Calu3 (cell line): Measurements from ENCODE around the gene LDLRAD4. TPM values are rescaled to one million over a fixed set of nuclear protein-coding genes. Genes with fewer than 3 reads are reported as not detected.

Source experiments
- BruUV-seq: library from RNA; stranded (reverse); fragments of 400-500 nt; replicated peaks from 2 replicates; lab custom pipeline; 2021; lab: Mats Ljungman, UMichigan
- CTCF ChIA-PET: fragments of 300-600 bp; sonication (Branson Sonifier 250); formaldehyde crosslinking; loops from one replicate; lab custom pipeline; 2022; ENCODE audit warnings: antibody characterized with exemption; lab: Charles Lee
- DNase-seq: peaks from one replicate; pipeline ENCODE4 v3.0.0; 2022
- H3K27ac Mint-ChIP-seq: one replicate; pipeline ENCODE4 v1.8.0; 2022; ENCODE audit warnings: mixed read lengths; ENCODE audit not compliant: unreplicated experiment
- H3K27me3 Mint-ChIP-seq: one replicate; pipeline ENCODE4 v1.8.0; 2022; ENCODE audit warnings: mixed read lengths; ENCODE audit not compliant: unreplicated experiment
- H3K36me3 Mint-ChIP-seq: one replicate; pipeline ENCODE4 v1.8.0; 2022; ENCODE audit warnings: mild to moderate bottlenecking, moderate library complexity, mixed read lengths; ENCODE audit not compliant: insufficient read depth, unreplicated experiment
- H3K4me1 Mint-ChIP-seq: one replicate; pipeline ENCODE4 v1.8.0; 2022; ENCODE audit warnings: mild to moderate bottlenecking, low read depth, mixed read lengths; ENCODE audit not compliant: unreplicated experiment
- H3K4me3 Mint-ChIP-seq: one replicate; pipeline ENCODE4 v1.8.0; 2022; ENCODE audit warnings: mild to moderate bottlenecking, low read depth, moderate library complexity, mixed read lengths; ENCODE audit not compliant: unreplicated experiment
- H3K9me3 Mint-ChIP-seq: one replicate; pipeline ENCODE4 v1.8.0; 2022; ENCODE audit warnings: low read depth, mixed read lengths; ENCODE audit not compliant: unreplicated experiment
- intact Hi-C: fragments of 100-400 bp; cut with micrococcal nuclease; formaldehyde crosslinking; loops from one replicate; pipeline ENCODE4 v1.10.0; 2022; ENCODE audit not compliant: unreplicated experiment
- total RNA-seq: library from RNA; stranded (reverse); gene quantifications from 2 replicates; pipeline ENCODE4 v1.2.3, GENCODE V29; 2022
- TF ChIP-seq, protein P1 (sequence below): fragments of 200-600 bp; IDR thresholded peaks from one replicate; pipeline ENCODE4 v1.8.0; 2022; ENCODE audit warnings: antibody characterized with exemption; ENCODE audit not compliant: unreplicated experiment

LDLRAD4 gene
- total RNA-seq, 1 experiment from 2014 or later: 0.50 TPM

DNA sequence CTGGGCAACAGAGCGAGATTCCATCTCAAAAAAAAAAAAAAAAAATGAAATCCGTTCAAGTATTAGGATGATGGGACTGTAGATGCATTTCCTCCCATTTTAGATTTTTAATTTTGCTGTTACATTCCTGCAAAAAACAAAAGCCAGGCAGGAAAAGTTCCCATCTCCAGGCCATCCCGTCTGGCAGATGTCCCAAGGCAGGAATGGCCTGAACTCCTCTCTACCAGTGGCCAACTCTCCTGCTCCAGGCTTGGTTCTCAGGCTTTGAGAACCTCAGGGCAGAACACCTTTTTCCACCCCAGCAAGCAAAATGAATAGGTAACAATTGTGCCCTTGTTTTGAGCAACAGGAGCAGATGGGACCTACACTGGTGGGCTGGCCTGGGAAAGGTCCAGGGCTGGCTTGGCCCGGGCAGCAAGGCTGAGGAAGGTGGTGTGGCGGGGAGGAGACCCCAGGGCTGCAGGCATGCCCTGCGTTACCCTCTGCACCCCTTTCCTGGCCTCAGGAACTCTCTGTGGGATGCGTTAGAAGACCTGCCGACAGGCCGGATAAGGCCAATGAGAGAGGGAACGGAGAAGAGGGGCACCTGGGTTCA lies 421.8 kb downstream of the LDLRAD4 start:
- H3K27me3 Mint-ChIP-seq: no peaks in the 10 kb centered on the region
- intact Hi-C loops: no loop called here
- peaks cover 4% of the 10 kb centered on the region for H3K9me3 Mint-ChIP-seq
- no peak overlapping the region for H3K27ac Mint-ChIP-seq
- H3K4me3 Mint-ChIP-seq: no peak overlapping the region
- CTCF ChIA-PET: no interaction called here
- peaks cover 6% of the 10 kb centered on the region for H3K36me3 Mint-ChIP-seq
- H3K4me1 Mint-ChIP-seq: no peaks in the 10 kb centered on the region
- BruUV-seq: no TSS peak
- TF ChIP-seq, protein P1, sequence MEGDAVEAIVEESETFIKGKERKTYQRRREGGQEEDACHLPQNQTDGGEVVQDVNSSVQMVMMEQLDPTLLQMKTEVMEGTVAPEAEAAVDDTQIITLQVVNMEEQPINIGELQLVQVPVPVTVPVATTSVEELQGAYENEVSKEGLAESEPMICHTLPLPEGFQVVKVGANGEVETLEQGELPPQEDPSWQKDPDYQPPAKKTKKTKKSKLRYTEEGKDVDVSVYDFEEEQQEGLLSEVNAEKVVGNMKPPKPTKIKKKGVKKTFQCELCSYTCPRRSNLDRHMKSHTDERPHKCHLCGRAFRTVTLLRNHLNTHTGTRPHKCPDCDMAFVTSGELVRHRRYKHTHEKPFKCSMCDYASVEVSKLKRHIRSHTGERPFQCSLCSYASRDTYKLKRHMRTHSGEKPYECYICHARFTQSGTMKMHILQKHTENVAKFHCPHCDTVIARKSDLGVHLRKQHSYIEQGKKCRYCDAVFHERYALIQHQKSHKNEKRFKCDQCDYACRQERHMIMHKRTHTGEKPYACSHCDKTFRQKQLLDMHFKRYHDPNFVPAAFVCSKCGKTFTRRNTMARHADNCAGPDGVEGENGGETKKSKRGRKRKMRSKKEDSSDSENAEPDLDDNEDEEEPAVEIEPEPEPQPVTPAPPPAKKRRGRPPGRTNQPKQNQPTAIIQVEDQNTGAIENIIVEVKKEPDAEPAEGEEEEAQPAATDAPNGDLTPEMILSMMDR: no peak
- no peak for DNase-seq

- TF ChIP-seq, protein P1: no peak
- no peak overlapping the region for H3K27ac Mint-ChIP-seq
- CTCF ChIA-PET: no interaction called here
- DNase-seq: no peak
- H3K9me3 Mint-ChIP-seq: peaks cover 4% of the 10 kb centered on the region
- H3K27me3 Mint-ChIP-seq: no peaks in the 10 kb centered on the region
- H3K36me3 Mint-ChIP-seq: peaks cover 6% of the 10 kb centered on the region
- no TSS peak for BruUV-seq
- no peaks in the 10 kb centered on the region for H3K4me1 Mint-ChIP-seq
- H3K4me3 Mint-ChIP-seq: no peak overlapping the region
- intact Hi-C loops: no loop called here
Observed at GRCh38 chr18:13641551-13642439, 423.2 kb downstream of the LDLRAD4 start.

DNA sequence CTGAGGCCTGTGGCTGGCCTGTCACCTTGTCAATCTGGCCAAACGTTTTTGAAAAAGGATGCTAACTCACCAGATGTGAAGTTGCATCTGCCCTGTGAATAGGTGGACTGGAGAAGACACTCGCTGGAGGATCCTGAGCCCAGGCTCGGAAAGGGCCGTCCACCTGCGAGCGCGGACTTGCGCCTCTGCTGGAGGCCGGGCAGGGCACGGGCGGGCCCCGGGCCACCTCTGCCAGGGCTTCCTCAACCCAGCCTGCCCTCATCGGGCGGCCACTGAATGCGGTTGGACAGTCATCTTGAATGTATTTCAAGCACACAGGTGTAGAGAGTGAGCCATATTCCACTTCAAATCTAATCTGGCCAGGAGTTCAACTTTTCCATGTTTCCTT lies 423.9 kb downstream of the LDLRAD4 start:
- no peaks in the 10 kb centered on the region for H3K4me1 Mint-ChIP-seq
- TF ChIP-seq, protein P1: no peak
- H3K27ac Mint-ChIP-seq: no peak overlapping the region
- peaks cover 6% of the 10 kb centered on the region for H3K36me3 Mint-ChIP-seq
- H3K4me3 Mint-ChIP-seq: no peak overlapping the region
- intact Hi-C loops: no loop called here
- no peak for DNase-seq
- CTCF ChIA-PET: no interaction called here
- peaks cover 4% of the 10 kb centered on the region for H3K9me3 Mint-ChIP-seq
- BruUV-seq: no TSS peak
- H3K27me3 Mint-ChIP-seq: no peaks in the 10 kb centered on the region

GRCh38 chr18:13643261-13643751 lies 424.7 kb downstream of the LDLRAD4 start:
- BruUV-seq: no TSS peak
- no peak for DNase-seq
- peaks cover 4% of the 10 kb centered on the region for H3K9me3 Mint-ChIP-seq
- H3K27me3 Mint-ChIP-seq: no peaks in the 10 kb centered on the region
- CTCF ChIA-PET: no interaction called here
- H3K4me1 Mint-ChIP-seq: no peaks in the 10 kb centered on the region
- TF ChIP-seq, protein P1: no peak
- no peak overlapping the region for H3K27ac Mint-ChIP-seq
- intact Hi-C loops: no loop called here
- H3K4me3 Mint-ChIP-seq: no peak overlapping the region
- peaks cover 6% of the 10 kb centered on the region for H3K36me3 Mint-ChIP-seq
